GM12891 (cell line): Measurements from ENCODE around the gene TMEM54. TPM values are rescaled to one million over a fixed set of nuclear protein-coding genes. Genes with fewer than 3 reads are reported as not detected.

Experiments
- DNase-seq: peaks from one replicate; pipeline ENCODE4 v3.0.0; 2011; ENCODE audit warnings: low spot score; ENCODE audit not compliant: insufficient read length
- FAIRE-seq: peaks from 2 replicates; lab custom pipeline; 2011; peaks lifted over from hg19 to GRCh38; lab: Jason Lieb, UNC
- PAX5 ChIP-seq: IDR thresholded peaks from 2 replicates; pipeline ENCODE4 v1.6.1; 2011; ENCODE audit warnings: low read length, moderate library complexity, mild to moderate bottlenecking; ENCODE audit not compliant: insufficient read depth, severe bottlenecking
- POLR2A ChIP-seq: IDR thresholded peaks from 2 replicates; pipeline ENCODE4 v1.6.1; 2011; ENCODE audit warnings: low read depth, low read length, control low read depth
- POLR2AphosphoS5 ChIP-seq: IDR thresholded peaks from 2 replicates; pipeline ENCODE4 v1.6.1; 2011; ENCODE audit warnings: low read depth, low read length, control low read depth
- POU2F2 ChIP-seq: IDR thresholded peaks from 2 replicates; pipeline ENCODE4 v1.6.1; 2011; ENCODE audit warnings: low read depth, mild to moderate bottlenecking, control low read depth, low read length, moderate library complexity
- SPI1 ChIP-seq: IDR thresholded peaks from 2 replicates; pipeline ENCODE4 v1.6.1; 2011; ENCODE audit warnings: low read depth, low read length, control low read depth
- TAF1 ChIP-seq: IDR thresholded peaks from 2 replicates; pipeline ENCODE4 v1.6.1; 2011; ENCODE audit warnings: low read depth, low read length, control low read depth
- polyA plus RNA-seq: library from polyadenylated mRNA; unstranded; fragments of >200 nt; gene quantifications from one replicate; pipeline ENCODE4 v1.2.1, GENCODE V29; 2012; ENCODE audit warnings: low read depth, missing spikeins, inconsistent platforms; ENCODE audit not compliant: missing spikeins

TMEM54 gene, protein sequence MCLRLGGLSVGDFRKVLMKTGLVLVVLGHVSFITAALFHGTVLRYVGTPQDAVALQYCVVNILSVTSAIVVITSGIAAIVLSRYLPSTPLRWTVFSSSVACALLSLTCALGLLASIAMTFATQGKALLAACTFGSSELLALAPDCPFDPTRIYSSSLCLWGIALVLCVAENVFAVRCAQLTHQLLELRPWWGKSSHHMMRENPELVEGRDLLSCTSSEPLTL
- 0.49 TPM for polyA plus RNA-seq

DNA sequence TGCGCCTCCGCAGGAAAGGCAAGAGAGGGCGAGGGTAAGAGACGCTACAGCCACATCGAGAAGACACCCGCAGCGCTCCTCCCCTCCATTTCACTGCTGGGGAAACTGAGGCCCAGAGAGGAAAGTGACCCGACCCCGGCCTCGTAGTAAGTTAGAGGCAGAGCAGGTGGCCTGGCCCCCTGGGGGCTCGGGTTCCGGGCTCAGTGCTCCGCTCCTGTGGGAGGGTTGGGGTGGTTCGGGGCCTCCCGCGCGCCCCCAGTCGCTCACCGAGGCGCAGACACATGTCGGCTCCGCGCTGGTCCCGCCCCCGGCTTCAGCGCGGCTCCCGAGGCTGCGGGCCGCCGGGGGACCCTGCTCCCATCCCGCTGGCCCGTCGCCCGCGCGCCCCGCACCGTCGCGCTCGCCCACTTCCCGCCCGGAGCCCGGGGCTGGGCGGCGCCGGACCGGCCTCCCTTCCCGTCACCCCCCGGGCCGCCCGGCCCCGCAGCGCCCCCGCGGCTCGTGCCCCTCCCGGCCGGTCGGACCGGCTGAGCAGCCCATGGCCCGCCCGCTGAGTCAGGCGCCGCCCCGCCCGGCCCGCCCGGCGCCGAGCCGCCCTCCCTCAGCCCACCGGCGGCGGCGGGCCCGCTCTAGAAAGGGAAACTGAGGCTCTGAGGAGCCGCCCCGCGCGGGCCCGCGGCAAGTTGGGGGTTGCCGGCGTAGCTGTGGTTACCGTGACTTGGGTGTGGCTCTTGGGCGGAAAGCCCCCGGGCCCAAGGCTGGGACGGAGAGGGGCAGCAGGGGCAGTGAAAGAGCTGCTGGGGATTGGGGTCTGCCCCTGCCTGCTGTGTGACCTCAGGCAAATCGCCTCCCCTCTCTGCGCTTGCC is at the start of gene TMEM54:
TMEM54 (minus strand) TSS at position 434 of the 867 bp plus-strand sequence; CDS start at position 283, 151 bp downstream.
- FAIRE-seq (no peak), DNase-seq (no peak)
- TF ChIP-seq POLR2A (no peak), PAX5 (no peak), POU2F2 (no peak), POLR2AphosphoS5 (no peak), TAF1 (no peak), SPI1 (no peak)

DNA sequence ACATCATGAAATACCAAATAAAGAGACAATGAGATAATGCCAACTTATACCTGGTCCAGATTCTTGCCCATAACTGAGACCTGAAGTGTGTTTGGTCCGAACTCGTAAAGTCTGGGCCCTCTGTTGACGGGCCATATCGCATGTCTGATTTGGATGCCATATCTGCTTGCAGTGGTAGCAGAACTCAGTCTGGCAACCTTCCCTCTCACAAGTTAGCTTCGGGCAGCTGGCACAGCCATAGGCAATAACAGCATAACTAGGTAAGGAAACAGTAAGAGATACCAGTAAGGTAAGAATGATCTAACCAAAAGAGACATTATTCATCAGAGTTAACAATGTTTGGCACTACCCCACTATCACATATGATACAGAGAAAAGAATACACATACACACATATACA is 48.3 kb upstream of the TMEM54 start:
- FAIRE-seq = no peak
- DNase-seq = no peak
- TF ChIP-seq PAX5 (no peak), POLR2A (no peak), POU2F2 (no peak), POLR2AphosphoS5 (no peak), TAF1 (no peak), SPI1 (no peak)

DNA sequence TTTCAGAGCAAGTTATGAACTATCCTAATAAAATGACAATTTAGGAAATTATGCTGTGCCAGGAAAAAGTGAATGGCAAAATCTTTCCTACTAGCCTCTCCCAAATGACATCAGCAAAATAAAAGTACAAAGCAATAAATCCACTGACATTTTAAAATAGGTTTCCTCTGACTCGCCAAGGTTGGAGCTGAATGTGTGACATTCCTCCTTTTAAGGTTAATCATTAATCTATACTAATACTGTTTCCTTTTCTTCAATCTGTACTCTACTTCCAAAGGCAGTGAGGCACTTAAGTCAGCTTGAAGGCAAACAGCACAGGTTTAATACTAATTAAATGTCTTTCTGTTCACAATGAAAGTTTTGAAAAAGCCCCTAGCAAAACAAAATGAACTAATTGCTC is 47.7 kb upstream of the TMEM54 start:
- no peak for DNase-seq
- FAIRE-seq = no peak
- no peak for TF ChIP-seq SPI1
- TF ChIP-seq POLR2AphosphoS5 = no peak
- no peak for TF ChIP-seq TAF1
- no peak for TF ChIP-seq PAX5
- TF ChIP-seq POU2F2 = no peak
- no peak for TF ChIP-seq POLR2A

DNA sequence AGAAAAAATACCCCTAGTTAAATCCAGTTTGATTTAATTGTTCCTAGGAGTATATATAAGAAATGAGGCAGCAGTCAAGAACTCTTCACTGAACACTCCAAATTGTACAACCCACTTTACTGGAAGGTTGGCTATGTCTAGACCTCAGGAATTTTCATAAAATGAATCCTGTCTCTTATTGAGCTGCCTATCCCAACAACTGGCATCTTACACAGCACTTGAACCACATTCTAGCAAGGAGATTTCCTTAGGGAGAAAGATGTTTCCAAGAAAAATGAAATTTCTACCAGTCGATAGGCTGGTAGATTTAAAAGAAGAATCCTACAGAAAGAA is 47.2 kb upstream of the TMEM54 start:
- no peak for TF ChIP-seq POLR2AphosphoS5
- TF ChIP-seq PAX5 = no peak
- TF ChIP-seq TAF1 = no peak
- TF ChIP-seq POU2F2 = no peak
- no peak for TF ChIP-seq POLR2A
- TF ChIP-seq SPI1 = no peak
- DNase-seq (no peak), FAIRE-seq (no peak)

DNA sequence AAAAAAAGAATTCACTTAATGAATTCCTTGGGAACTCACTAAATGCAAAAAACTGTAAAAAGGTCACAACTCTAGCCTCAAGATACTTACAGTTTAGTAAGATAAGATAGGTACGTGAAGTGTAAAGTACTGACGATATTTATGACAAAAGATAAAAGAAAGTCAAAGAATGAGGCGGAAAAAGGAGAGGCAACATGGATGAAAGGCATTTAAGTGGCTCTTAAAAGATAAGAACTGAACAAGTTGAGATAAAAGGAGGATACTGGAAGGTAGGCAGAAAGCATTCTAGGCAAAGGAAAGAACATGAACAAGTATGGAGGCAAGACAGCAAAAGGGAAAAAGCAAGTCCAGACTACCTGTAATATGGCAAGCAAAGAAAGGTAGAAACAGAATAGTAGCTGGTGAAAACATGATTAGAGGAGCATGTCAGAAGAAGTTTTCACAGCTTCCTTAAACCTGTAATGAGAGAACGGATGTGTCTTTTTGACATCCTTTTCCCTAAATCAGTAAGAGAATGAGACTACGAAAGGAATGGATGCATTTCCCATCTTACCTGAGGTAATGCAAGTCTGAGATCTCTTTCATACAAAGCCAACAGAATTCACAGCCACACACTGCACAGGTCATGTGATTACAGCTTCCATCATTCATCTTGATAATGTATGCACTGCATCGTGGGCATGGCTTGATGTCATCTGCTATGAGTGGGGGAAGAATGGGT is 46.6 kb upstream of the TMEM54 start:
- no peak for DNase-seq
- TF ChIP-seq POU2F2 (no peak), SPI1 (no peak), PAX5 (no peak), TAF1 (no peak), POLR2AphosphoS5 (no peak), POLR2A (no peak)
- FAIRE-seq = no peak

DNA sequence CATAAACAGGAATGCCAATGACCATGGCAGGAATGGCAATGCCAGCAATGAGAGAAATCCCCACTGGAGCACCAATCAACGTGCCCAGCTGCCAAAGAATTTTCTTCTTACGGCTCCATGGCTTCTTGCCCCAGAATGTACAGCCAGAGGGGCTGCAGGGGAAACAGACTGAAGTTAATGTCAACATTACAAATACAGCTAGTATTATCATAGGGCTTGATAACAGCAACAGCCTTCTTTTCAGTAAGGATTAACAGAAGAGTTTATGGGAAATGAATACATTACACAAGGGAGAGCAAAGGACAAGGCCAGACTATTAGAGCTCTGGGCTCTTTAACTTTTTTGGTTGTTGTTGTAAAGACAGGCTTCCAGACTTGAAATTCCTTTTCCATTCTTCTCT is 45.2 kb upstream of the TMEM54 start:
- TF ChIP-seq POU2F2 (no peak), POLR2AphosphoS5 (no peak), TAF1 (no peak), POLR2A (no peak), PAX5 (no peak), SPI1 (no peak)
- DNase-seq = no peak

DNA sequence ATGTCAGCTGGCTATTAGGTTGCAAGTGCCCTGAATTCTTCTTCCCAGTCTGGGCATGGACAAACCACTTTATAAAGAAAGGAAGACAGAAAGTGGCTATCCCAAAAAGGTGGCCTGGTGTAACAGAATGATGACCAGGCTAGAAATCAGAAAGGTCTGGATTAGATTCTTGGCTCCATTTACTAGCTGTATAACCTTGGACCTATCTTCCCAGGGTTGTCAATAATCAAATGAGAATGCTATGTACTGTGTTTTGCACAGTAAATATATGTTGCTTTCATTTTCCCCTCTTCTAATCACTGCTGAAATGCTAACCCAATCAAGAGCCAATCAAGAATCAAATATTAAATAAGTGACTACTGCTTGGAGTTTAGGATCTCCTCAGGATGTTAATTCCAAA is 43.0 kb upstream of the TMEM54 start:
- DNase-seq = no peak
- TF ChIP-seq POLR2AphosphoS5 (no peak), POLR2A (no peak), POU2F2 (no peak), PAX5 (no peak), SPI1 (no peak), TAF1 (no peak)
- FAIRE-seq = no peak

More for the DNA sequence above, 45.2 kb upstream of the TMEM54 start:
- no peak for FAIRE-seq

DNA sequence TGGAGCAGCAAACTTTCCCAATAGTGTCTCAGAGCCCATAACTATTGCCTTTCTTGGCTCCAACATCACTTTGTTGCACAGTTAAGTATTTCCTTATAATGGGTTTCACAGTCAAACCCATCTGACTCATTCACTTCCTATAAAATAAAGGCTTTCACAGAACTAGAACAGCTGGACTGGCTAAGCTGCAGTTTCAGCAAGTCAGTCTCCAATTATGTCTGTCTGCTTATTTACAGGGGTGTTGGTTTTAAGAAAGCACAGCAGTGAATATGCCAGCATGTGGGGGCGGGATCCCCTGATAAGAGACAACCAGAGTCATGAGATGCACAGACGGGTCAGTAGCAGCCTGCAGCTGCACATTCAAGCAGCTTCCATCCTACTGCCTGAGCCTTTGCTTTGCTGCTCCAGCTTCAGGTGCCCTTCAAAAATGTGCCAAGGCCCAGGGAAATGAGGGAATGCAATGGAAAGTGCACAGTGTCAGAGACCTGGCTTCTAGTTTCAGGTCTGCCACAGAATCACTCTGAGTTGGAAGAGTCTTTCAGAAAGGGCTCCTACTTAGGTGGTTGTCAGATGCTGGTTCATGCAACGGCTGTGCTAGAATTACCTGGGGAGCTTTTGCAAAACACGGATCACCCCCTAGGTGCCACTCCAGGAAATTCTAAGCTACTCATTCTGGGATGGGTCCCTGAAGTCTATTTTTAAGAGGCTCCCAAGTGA is 38.6 kb upstream of the TMEM54 start:
- DNase-seq = no peak
- no peak for TF ChIP-seq SPI1
- TF ChIP-seq PAX5 = no peak
- no peak for TF ChIP-seq TAF1
- no peak for TF ChIP-seq POLR2AphosphoS5
- no peak for TF ChIP-seq POLR2A
- no peak for FAIRE-seq
